Muscle layer of colon (tissue), 2 donors: ENCODE data around the gene WFIKKN1.

Source experiments
- H3K27ac ChIP-seq: one replicate; pipeline ENCODE4 v1.7.0; 2013; ENCODE audit warnings: low read depth, mild to moderate bottlenecking, low read length, moderate library complexity
- H3K27me3 ChIP-seq, 2 donors: one replicate each; pipeline ENCODE4 v1.7.0; 2013; ENCODE audit warnings: low read length in 2 of 2, mild to moderate bottlenecking in 2 of 2; ENCODE audit not compliant: insufficient read depth in 2 of 2, control insufficient read depth in 1 of 2
- H3K36me3 ChIP-seq: one replicate; pipeline ENCODE4 v1.7.0; 2013; ENCODE audit warnings: mild to moderate bottlenecking, low read length; ENCODE audit not compliant: insufficient read depth
- H3K4me1 ChIP-seq: one replicate; pipeline ENCODE4 v1.7.0; 2013; ENCODE audit warnings: mild to moderate bottlenecking, low read length; ENCODE audit not compliant: insufficient read depth
- H3K4me3 ChIP-seq, 2 donors: one replicate each; pipeline ENCODE4 v1.7.0; 2013; ENCODE audit warnings: low read length in 2 of 2, low read depth in 1 of 2, mild to moderate bottlenecking in 1 of 2, moderate library complexity in 1 of 2
- H3K9ac ChIP-seq: one replicate; pipeline ENCODE4 v1.7.0; 2013; ENCODE audit warnings: low read length
- H3K9me3 ChIP-seq: one replicate; pipeline ENCODE4 v1.7.0; 2013; ENCODE audit warnings: mild to moderate bottlenecking, low read length
- donor health status: abdominal sarcoma.
- donor health status: Adenocarcinoma of cecum.

WFIKKN1 gene

GRCh38 chr16:641326-642188, 10.8 kb downstream of the WFIKKN1 start, which contains the start of gene MCRIP2:
MCRIP2 (plus strand) TSS chr16:641828; CDS start chr16:641992, 164 bp downstream.
- Histone ChIP-seq H3K27ac (peak within 1 kb of the TSS; percentile 80), H3K27me3 (no peaks in the 10 kb centered on the region), H3K4me3 (peak within 1 kb of the TSS; percentile 68 to 91), H3K9ac (peak within 1 kb of the TSS; percentile 84), H3K36me3 (no peaks in the 10 kb centered on the region), H3K4me1 (peaks cover 9% of the 10 kb centered on the region), H3K9me3 (no peaks in the 10 kb centered on the region)

GRCh38 chr16:642189-643049, 11.6 kb downstream of the WFIKKN1 start:
- Histone ChIP-seq H3K27me3 (no peaks in the 10 kb centered on the region), H3K4me3 (peak overlapping the region; percentile 68 to 91), H3K9ac (peak overlapping the region; percentile 30), H3K36me3 (no peaks in the 10 kb centered on the region), H3K4me1 (peaks cover 16% of the 10 kb centered on the region), H3K27ac (peak overlapping the region; percentile 80), H3K9me3 (no peaks in the 10 kb centered on the region)

DNA sequence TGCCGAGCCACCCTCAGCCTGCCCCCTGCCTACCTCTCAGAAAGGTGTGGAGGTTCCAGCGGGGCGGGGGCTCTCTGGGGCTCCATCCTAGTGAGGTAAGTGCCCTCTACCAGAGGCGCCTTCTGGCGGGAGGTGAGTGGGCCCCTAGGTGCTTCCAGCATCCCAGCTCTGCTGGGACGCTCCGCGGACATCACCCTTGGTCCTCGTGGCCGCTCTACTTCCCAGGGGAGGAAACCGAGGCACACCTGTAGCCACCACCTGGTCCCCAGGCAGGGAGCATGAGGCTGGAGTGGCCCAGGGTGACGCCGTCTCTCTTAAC, 12.2 kb downstream of the WFIKKN1 start:
- Histone ChIP-seq H3K27me3 (no peaks in the 10 kb centered on the region), H3K36me3 (no peaks in the 10 kb centered on the region), H3K4me3 (peak overlapping the region; percentile 68 to 91), H3K9me3 (no peaks in the 10 kb centered on the region), H3K9ac (peak overlapping the region; percentile 30), H3K4me1 (peaks cover 21% of the 10 kb centered on the region), H3K27ac (peak overlapping the region; percentile 80)

DNA sequence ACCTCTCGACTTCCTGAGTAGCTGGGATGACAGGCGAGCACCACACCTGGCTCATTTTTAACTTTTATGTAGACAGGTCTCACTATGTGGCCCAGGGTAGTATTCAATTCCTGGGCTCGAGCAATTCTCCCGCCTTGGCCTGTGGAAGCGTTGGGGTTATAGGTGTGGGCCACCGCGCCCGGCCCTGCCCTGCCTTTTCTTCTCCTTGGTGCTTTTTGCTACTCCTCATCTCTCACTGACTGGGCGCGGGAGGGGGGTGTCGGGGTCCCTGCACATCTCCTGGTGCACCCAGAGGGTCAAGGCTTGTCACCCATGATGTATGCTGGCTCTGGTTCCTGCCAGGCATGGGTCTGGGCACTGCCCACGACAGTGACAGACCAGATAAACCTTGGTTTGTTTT, 13.8 kb downstream of the WFIKKN1 start:
- Histone ChIP-seq H3K27ac (no peak overlapping the region), H3K9ac (no peak overlapping the region)

GRCh38 chr16:645852-646678, 15.3 kb downstream of the WFIKKN1 start:
- Histone ChIP-seq H3K27ac (no peak overlapping the region), H3K27me3 (no peaks in the 10 kb centered on the region), H3K9me3 (no peaks in the 10 kb centered on the region), H3K36me3 (no peaks in the 10 kb centered on the region), H3K4me3 (no peak overlapping the region), H3K4me1 (peaks cover 36% of the 10 kb centered on the region), H3K9ac (no peak overlapping the region)

More for the DNA sequence above, 13.8 kb downstream of the WFIKKN1 start:
- H3K9me3 ChIP-seq, result no peaks in the 10 kb centered on the region
- no peaks in the 10 kb centered on the region for H3K27me3 ChIP-seq
- peaks cover 26% of the 10 kb centered on the region for H3K4me1 ChIP-seq
- no peaks in the 10 kb centered on the region for H3K36me3 ChIP-seq
- no peak overlapping the region for H3K4me3 ChIP-seq

- H3K27me3 ChIP-seq, result no peaks in the 10 kb centered on the region
- peaks cover 36% of the 10 kb centered on the region for H3K4me1 ChIP-seq
- no peak overlapping the region for H3K9ac ChIP-seq
- no peak overlapping the region for H3K27ac ChIP-seq
- H3K4me3 ChIP-seq, result no peak overlapping the region
- H3K36me3 ChIP-seq, result no peaks in the 10 kb centered on the region
- H3K9me3 ChIP-seq, result no peaks in the 10 kb centered on the region
Measured at GRCh38 chr16:646679-647172, 15.9 kb downstream of the WFIKKN1 start.

DNA sequence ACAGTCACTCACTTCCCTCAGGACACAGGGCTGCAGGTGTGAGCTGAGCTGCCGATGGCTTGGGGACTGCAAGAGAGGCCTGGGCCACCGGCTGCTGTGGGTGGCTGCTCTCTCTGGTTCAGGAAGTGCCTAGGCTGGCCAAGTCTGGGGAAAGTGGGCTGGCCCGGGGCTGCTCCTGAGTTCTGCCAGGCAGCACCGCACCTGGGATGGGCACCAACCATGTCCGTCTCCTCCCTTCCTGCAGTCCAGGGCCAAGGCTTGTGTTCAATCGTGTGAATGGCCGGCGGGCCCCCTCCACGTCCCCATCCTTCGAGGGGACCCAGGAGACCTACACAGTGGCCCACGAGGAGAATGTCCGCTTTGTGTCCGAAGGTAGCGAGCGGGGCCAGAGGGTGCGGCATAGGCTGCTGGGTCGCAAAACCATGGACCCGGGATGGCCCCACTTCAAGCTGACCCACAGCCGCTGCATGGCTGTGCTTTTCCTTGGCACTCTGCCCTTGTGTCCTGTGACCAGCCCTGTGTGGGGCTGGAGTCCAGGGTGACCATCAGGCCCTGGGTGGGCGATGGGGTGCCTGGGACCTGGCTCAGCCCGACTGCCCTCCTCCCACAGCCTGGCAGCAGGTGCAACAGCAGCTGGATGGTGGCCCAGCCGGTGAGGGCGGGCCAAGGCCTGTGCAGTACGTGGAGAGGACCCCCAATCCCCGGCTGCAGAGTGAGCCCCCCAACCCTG, 16.6 kb downstream of the WFIKKN1 start:
- Histone ChIP-seq H3K27me3 (no peaks in the 10 kb centered on the region), H3K4me3 (no peak overlapping the region), H3K27ac (peak overlapping the region; percentile 92), H3K9me3 (no peaks in the 10 kb centered on the region), H3K36me3 (no peaks in the 10 kb centered on the region), H3K9ac (no peak overlapping the region), H3K4me1 (peaks cover 36% of the 10 kb centered on the region)

GRCh38 chr16:648071-648780, 17.4 kb downstream of the WFIKKN1 start:
- Histone ChIP-seq H3K9ac (peak overlapping the region; percentile 86), H3K27ac (peak overlapping the region; percentile 92), H3K9me3 (no peaks in the 10 kb centered on the region), H3K4me1 (peaks cover 28% of the 10 kb centered on the region), H3K27me3 (no peaks in the 10 kb centered on the region), H3K4me3 (peak overlapping the region; percentile 86 to 95), H3K36me3 (no peaks in the 10 kb centered on the region)

DNA sequence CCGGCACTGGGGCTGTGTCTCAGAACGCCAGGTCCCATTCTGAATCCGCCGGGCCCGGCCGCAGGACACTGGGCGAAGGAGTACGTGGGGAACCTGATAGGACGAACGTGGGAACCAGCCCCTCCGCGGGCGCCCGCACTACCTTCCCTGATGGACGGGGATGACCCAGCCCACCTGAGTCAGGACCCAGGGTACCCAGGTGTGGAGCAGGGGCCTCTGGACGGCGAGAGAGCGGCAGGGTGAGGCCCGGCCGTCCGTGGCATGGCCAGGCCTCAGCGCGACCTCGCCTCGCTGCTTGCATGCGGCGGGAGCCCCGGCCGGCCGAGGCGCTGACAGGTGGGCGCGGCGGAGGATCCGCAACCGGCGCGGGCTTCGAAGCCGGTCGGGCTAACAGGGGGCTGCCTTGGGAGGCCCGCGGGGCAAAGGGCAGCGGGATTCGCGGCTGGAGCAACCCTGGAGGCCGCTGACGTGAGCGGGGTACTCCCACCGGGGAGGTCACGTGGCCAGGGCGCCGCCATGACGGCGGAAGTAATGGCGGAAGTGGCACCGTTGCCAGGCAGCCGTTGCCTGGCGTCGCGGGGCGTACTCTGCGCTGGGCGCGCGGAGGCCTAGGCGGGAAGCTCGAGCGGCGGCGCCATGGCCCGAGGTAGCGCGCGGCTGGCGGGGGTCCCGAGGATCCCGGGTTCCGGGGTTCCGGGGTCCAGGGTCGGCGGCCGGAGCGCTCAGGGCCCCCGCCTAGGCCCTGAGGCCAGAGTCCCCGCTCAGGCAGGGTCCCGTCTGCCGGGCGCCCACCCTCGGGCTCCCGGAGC, 18.2 kb downstream of the WFIKKN1 start, which contains the start of gene WDR90:
Gene WDR90, plus strand, starts transcription at position 585 of the 809 bp plus-strand sequence. Its CDS starts 52 bp downstream, at position 637.
- Histone ChIP-seq H3K9ac (peak within 1 kb of the TSS; percentile 86), H3K27me3 (no peaks in the 10 kb centered on the region), H3K9me3 (no peaks in the 10 kb centered on the region), H3K36me3 (no peaks in the 10 kb centered on the region), H3K4me1 (peaks cover 27% of the 10 kb centered on the region), H3K4me3 (peak within 1 kb of the TSS; percentile 86 to 95), H3K27ac (peak within 1 kb of the TSS; percentile 92)
